Adrenal gland (tissue), 12 donors: Measurements from ENCODE around the gene MRPL3. TPM values are rescaled to one million over a fixed set of nuclear protein-coding genes. Genes with fewer than 3 reads are reported as not detected.

ENCODE experiments used
- DNase-seq, 7 donors: peaks; one replicate each; pipeline ENCODE4 v3.0.0-alpha.2; 2019 to 2020
- H3K27ac ChIP-seq, 5 donors: fragments of 200-600 bp; sonication (generic) in 4 of 5; 1 replicate in 3 of 5; 2 replicates in 2 of 5; pipeline versions ENCODE4 v1.5.1 to v1.8.0; 2016 to 2020; ENCODE audit warnings: mild to moderate bottlenecking in 1 of 5
- H3K27me3 ChIP-seq: fragments of 200-600 bp; 2 replicates; pipeline ENCODE4 v1.8.0; 2021
- H3K36me3 ChIP-seq, 2 donors: fragments of 200-600 bp; replicated peaks in 1 of 2; 1 replicate in 1 of 2; 2 replicates in 1 of 2; pipeline versions ENCODE4 v1.5.1 to v1.8.0; 2018 to 2022
- H3K4me1 ChIP-seq, 2 donors: fragments of 200-600 bp; replicated peaks in 1 of 2; 1 replicate in 1 of 2; 2 replicates in 1 of 2; pipeline versions ENCODE4 v1.5.1 to v1.8.0; 2018 to 2021
- H3K4me3 ChIP-seq, 4 donors: fragments of 200-600 bp; sonication (generic) in 3 of 4; one replicate each; pipeline ENCODE4 v1.5.1; 2016 to 2018
- H3K9me3 ChIP-seq, 3 donors: fragments of 200-600 bp; sonication (generic) in 1 of 3; replicated peaks in 1 of 3; 1 replicate in 2 of 3; 2 replicates in 1 of 3; pipeline versions ENCODE4 v1.5.1 to v1.8.0; 2016 to 2021
- CTCF ChIP-seq, 6 experiments: fragments of 450-650 bp in 4 of 6; fragments of 200-600 bp in 2 of 6; sonication (generic) in 1 of 6; IDR thresholded peaks; 1 replicate in 5 of 6; 2 replicates in 1 of 6; pipeline versions ENCODE4 v1.5.1 to v1.8.0; 2016 to 2021; ENCODE audit warnings: antibody characterized with exemption in 6 of 6, mild to moderate bottlenecking in 2 of 6, moderate library complexity in 1 of 6
- POLR2A ChIP-seq, 2 donors: fragments of 450-650 bp; IDR thresholded peaks; one replicate each; pipeline ENCODE4 v1.6.1; 2017; ENCODE audit warnings: antibody characterized with exemption in 2 of 2, mild to moderate bottlenecking in 2 of 2, moderate library complexity in 1 of 2
- WGBS, 4 donors: extraction: QIAGEN DNeasy Blood & Tissue Kit in 2 of 4; methylation state at CpG; one replicate each; pipeline versions ENCODE4 v1.1.5 to v1.1.7; 2013 to 2017; 5-methylcytosine and 5-hydroxymethylcytosine counted together
- intact Hi-C, 2 donors: fragments of 100-400 bp; cut with DNase I; formaldehyde crosslinking; loops; one replicate each; pipeline versions ENCODE4 v1.14.1 to v1.15.0; 2022 to 2023
- polyA plus RNA-seq, 3 donors: library from polyadenylated mRNA; stranded (reverse); fragments of 200-250 nt in 2 of 3; fragments of 350-450 nt in 1 of 3; fragmentation: Illumina TruSeq in 1 of 3; extraction: RNeasy Lipid Tissue Mini Kit (QIAGEN cat#74804) in 1 of 3; gene quantifications; one replicate each; pipeline ENCODE4 v1.2.3, GENCODE V29; 2013 to 2014
- total RNA-seq, 9 donors: library from RNA; depleted of rRNA in 4 of 9; stranded (reverse); fragments of >200 nt in 4 of 9; fragments of 120-200 nt in 1 of 9; fragmentation: NEBNext Ultra II Directional in 1 of 9; extraction: Animal tissue kit (Norgen Biotek cat#: 25700) in 1 of 9; gene quantifications; one replicate each; pipeline versions ENCODE4 v1.1.0 to v1.2.4, GENCODE V29; 2013 to 2023
- donor health status: healthy with polysubstance abuse.
- donor health status: Bipolar disorder and iron deficiency.
- donor health status: DM: yes; HTN: yes; CAD: no.
- donor health status: DM: no; HTN: no; CAD: no.
- donor health status: DM: no; HTN: no; CAD: no.
- donor health status: DM: yes; HTN: yes; CAD: no.

The MRPL3 gene
- total and polyA plus RNA-seq, 12 donors, result 48.4 to 195 (median 70.6) TPM

- H3K36me3 ChIP-seq, result peaks cover 0 to 16% of the 10 kb centered on the region in 2 donors
- TF ChIP-seq POLR2A (IDR thresholded peaks at IDR 0.05) (no peak), CTCF (IDR thresholded peaks at IDR 0.05) (no peak)
- no peak for DNase-seq
Observed at GRCh38 chr3:131484496-131485111, 18.2 kb downstream of the MRPL3 start.

GRCh38 chr3:131480116-131480515 lies 22.7 kb downstream of the MRPL3 start:
- no peak for DNase-seq
- peaks cover 0 to 6% of the 10 kb centered on the region in 2 donors for H3K36me3 ChIP-seq
- H3K4me1 ChIP-seq, result no peaks in the 10 kb centered on the region
- H3K9me3 ChIP-seq, result peaks cover 0 to 5% (median 0%) of the 10 kb centered on the region in 3 donors
- intact Hi-C loops, result no loop called here
- H3K27me3 ChIP-seq, result no peaks in the 10 kb centered on the region
- TF ChIP-seq POLR2A (IDR thresholded peaks at IDR 0.05), result no peak
- TF ChIP-seq CTCF (IDR thresholded peaks at IDR 0.05), result no peak
- no peak overlapping the region for H3K27ac ChIP-seq
- no peak overlapping the region for H3K4me3 ChIP-seq
- 93 to 97% (median 95%) methylated on average over 2 of the region's 2 CpGs for WGBS, 4 donors

More at GRCh38 chr3:131484496-131485111, 18.2 kb downstream of the MRPL3 start:
- intact Hi-C loops, result no loop called here
- no peak overlapping the region for H3K27ac ChIP-seq
- no peak overlapping the region for H3K4me3 ChIP-seq
- no peaks in the 10 kb centered on the region for H3K4me1 ChIP-seq
- no peaks in the 10 kb centered on the region for H3K27me3 ChIP-seq
- peaks cover 0 to 6% (median 0%) of the 10 kb centered on the region in 3 donors for H3K9me3 ChIP-seq
- 92 to 95% (median 94%) methylated on average over 4 of the region's 4 CpGs for WGBS, 4 donors

GRCh38 chr3:131477813-131478212 lies 25.0 kb downstream of the MRPL3 start:
- Histone ChIP-seq H3K4me1 (no peaks in the 10 kb centered on the region), H3K36me3 (no peaks in the 10 kb centered on the region), H3K27ac (no peak overlapping the region), H3K4me3 (no peak overlapping the region), H3K9me3 (no peaks in the 10 kb centered on the region), H3K27me3 (no peaks in the 10 kb centered on the region)
- intact Hi-C loops, result no loop called here
- WGBS, 4 donors, result 79 to 95% (median 87%) methylated on average over 3 of the region's 3 CpGs
- no peak for TF ChIP-seq POLR2A (IDR thresholded peaks at IDR 0.05)
- TF ChIP-seq CTCF (IDR thresholded peaks at IDR 0.05), result no peak
- DNase-seq, result no peak

- no peak overlapping the region for H3K27ac ChIP-seq
- DNase-seq, result no peak
- no peaks in the 10 kb centered on the region for H3K9me3 ChIP-seq
- TF ChIP-seq POLR2A (IDR thresholded peaks at IDR 0.05), result no peak
- no peak for TF ChIP-seq CTCF (IDR thresholded peaks at IDR 0.05)
- no peak overlapping the region for H3K4me3 ChIP-seq
- H3K36me3 ChIP-seq, result peaks cover 0 to 16% of the 10 kb centered on the region in 2 donors
- intact Hi-C loops, result no loop called here
- no peaks in the 10 kb centered on the region for H3K27me3 ChIP-seq
- no peaks in the 10 kb centered on the region for H3K4me1 ChIP-seq
Observed at GRCh38 chr3:131474115-131474514, 28.7 kb downstream of the MRPL3 start.
